NCI-H748 (cell line): ENCODE results near the gene CACNA2D1.

ENCODE experiments used
- DNase-seq: peaks from one replicate; lab custom pipeline; 2025; ENCODE audit not compliant: unreplicated experiment; lab: John Stamatoyannopoulos, UW

Gene CACNA2D1

GRCh38 chr7:82289152-82289535, 154.4 kb downstream of the CACNA2D1 start:
- peak; percentile 93 for DNase-seq

- peak; percentile 59 for DNase-seq
These were observed 156.8 kb downstream of the CACNA2D1 start for GRCh38 chr7:82286798-82287140.

GRCh38 chr7:82286096-82286797, 157.3 kb downstream of the CACNA2D1 start:
- DNase-seq, result no peak

- DNase-seq, result no peak
These were observed 158.5 kb downstream of the CACNA2D1 start for GRCh38 chr7:82284936-82285519.

- DNase-seq, result peak; percentile 94
These were observed 168.2 kb downstream of the CACNA2D1 start for GRCh38 chr7:82275342-82275741.

- DNase-seq, result no peak
These were observed 168.9 kb downstream of the CACNA2D1 start for GRCh38 chr7:82274681-82275080.

- DNase-seq, result no peak
These were observed 169.7 kb downstream of the CACNA2D1 start for GRCh38 chr7:82273886-82274285.

GRCh38 chr7:82270870-82271269, 172.7 kb downstream of the CACNA2D1 start:
- DNase-seq, result no peak

- no peak for DNase-seq
These were observed 174.9 kb downstream of the CACNA2D1 start for GRCh38 chr7:82268632-82269031.

- DNase-seq, result peak; percentile 32
These were observed 177.5 kb downstream of the CACNA2D1 start for GRCh38 chr7:82266081-82266480.

GRCh38 chr7:82264783-82265305, 178.7 kb downstream of the CACNA2D1 start:
- DNase-seq, result peak; percentile 61

GRCh38 chr7:82263920-82264782, 179.4 kb downstream of the CACNA2D1 start:
- DNase-seq, result peak; percentile 72

- no peak for DNase-seq
These were observed 185.4 kb downstream of the CACNA2D1 start for GRCh38 chr7:82258181-82258580.

- DNase-seq, result peak; percentile 51
These were observed 186.4 kb downstream of the CACNA2D1 start for GRCh38 chr7:82257118-82257695.

- no peak for DNase-seq
These were observed 187.9 kb downstream of the CACNA2D1 start for GRCh38 chr7:82255706-82256105.

- DNase-seq, result no peak
These were observed 193.0 kb downstream of the CACNA2D1 start for GRCh38 chr7:82250598-82250997.

- DNase-seq, result no peak
These were observed 193.6 kb downstream of the CACNA2D1 start for GRCh38 chr7:82249979-82250378.

GRCh38 chr7:82247814-82248433, 195.7 kb downstream of the CACNA2D1 start:
- DNase-seq, result peak; percentile 42

- DNase-seq, result peak; percentile 62
These were observed 198.5 kb downstream of the CACNA2D1 start for GRCh38 chr7:82244947-82245517.

- DNase-seq, result peak; percentile 48
These were observed 202.2 kb downstream of the CACNA2D1 start for GRCh38 chr7:82241356-82241755.

- peak; percentile 19 for DNase-seq
These were observed 207.9 kb downstream of the CACNA2D1 start for GRCh38 chr7:82235713-82236112.
